NCI-H1092 (cell line): ENCODE data around the gene ATP11B.

ENCODE experiments used
- DNase-seq: peaks from one replicate; lab custom pipeline; 2025; lab: John Stamatoyannopoulos, UW

The ATP11B gene

GRCh38 chr3:182957226-182957625, 163.9 kb downstream of the ATP11B start:
- DNase-seq, result no peak

- no peak for DNase-seq
Observed at GRCh38 chr3:182957676-182958266, 164.5 kb downstream of the ATP11B start.

- no peak for DNase-seq
Observed at GRCh38 chr3:182959474-182960350, 166.4 kb downstream of the ATP11B start.

- no peak for DNase-seq
Observed at GRCh38 chr3:182962166-182962565, 168.9 kb downstream of the ATP11B start.

GRCh38 chr3:182964179-182964578, 170.9 kb downstream of the ATP11B start:
- DNase-seq, result no peak

- DNase-seq, result no peak
Observed at GRCh38 chr3:182965861-182966366, 172.6 kb downstream of the ATP11B start.

- DNase-seq, result no peak
Observed at GRCh38 chr3:182967218-182968204, 174.2 kb downstream of the ATP11B start.

GRCh38 chr3:182969277-182969676, 176.0 kb downstream of the ATP11B start:
- DNase-seq, result no peak

- no peak for DNase-seq
Observed at GRCh38 chr3:182969853-182970252, 176.5 kb downstream of the ATP11B start.

GRCh38 chr3:182970811-182971418, 177.6 kb downstream of the ATP11B start:
- no peak for DNase-seq
